GM12878 (cell line): Measurements from ENCODE around the gene CHRM5. TPM values are rescaled to one million over a fixed set of nuclear protein-coding genes. Genes with fewer than 3 reads are reported as not detected.

ENCODE experiments used
- ATAC-seq: fragments of 200-7000 bp; cut with Tn5 transposase; 3 replicates; pipeline ENCODE4 v1.9.1; 2020; ENCODE audit warnings: mild to moderate bottlenecking, moderate library complexity
- BruUV-seq: library from RNA; stranded (reverse); fragments of 400-500 nt; replicated peaks from 2 replicates; lab custom pipeline; 2021; lab: Mats Ljungman, UMichigan
- CTCF ChIA-PET: fragments of 300-600 bp; sonication (Branson Sonifier 250); formaldehyde crosslinking; extraction: SDS; loops from one replicate; lab custom pipeline; 2021; ENCODE audit warnings: inconsistent platforms; lab: Yijun Ruan, JAX
- POLR2A ChIA-PET: fragments of 350-600 bp; formaldehyde crosslinking; extraction: SDS; loops from one replicate; lab custom pipeline; 2021; ENCODE audit warnings: inconsistent platforms; lab: Charles Lee
- RAD21 ChIA-PET: fragments of 300-600 bp; sonication (Branson Sonifier 250); formaldehyde crosslinking; loops from one replicate; lab custom pipeline; 2023; ENCODE audit warnings: antibody characterized with exemption; ENCODE audit not compliant: unreplicated experiment; lab: Charles Lee
- SMC1A ChIA-PET: fragments of 300-600 bp; sonication (Branson Sonifier 250); formaldehyde crosslinking; loops from one replicate; lab custom pipeline; 2023; ENCODE audit not compliant: unreplicated experiment, uncharacterized antibody; lab: Charles Lee
- DNase-seq: peaks from one replicate; pipeline ENCODE4 v3.0.0-alpha.2; 2011; ENCODE audit warnings: low read depth, low spot score
- FAIRE-seq: peaks from 3 replicates; lab custom pipeline; 2011; peaks lifted over from hg19 to GRCh38; lab: Jason Lieb, UNC
- H2AFZ ChIP-seq: 2 replicates; pipeline ENCODE4 v1.6.0; 2011; ENCODE audit warnings: low read depth, low read length, control low read depth; ENCODE audit not compliant: control insufficient read depth
- H3K27ac ChIP-seq: 2 replicates; pipeline ENCODE4 v1.5.1; 2011; ENCODE audit warnings: control low read depth; ENCODE audit not compliant: control insufficient read depth, insufficient read depth
- H3K27me3 ChIP-seq, 2 experiments: replicated peaks in 1 of 2; 2 replicates each; pipeline versions ENCODE4 v1.6.0 to v1.6.1; 2011; ENCODE audit warnings: low read length in 1 of 2; ENCODE audit not compliant: control insufficient read depth in 2 of 2, insufficient read depth in 2 of 2
- H3K36me3 ChIP-seq, 2 experiments: 2 replicates each; pipeline ENCODE4 v1.5.1; 2011; ENCODE audit warnings: low read length in 1 of 2; ENCODE audit not compliant: control insufficient read depth in 2 of 2, insufficient read depth in 2 of 2
- H3K4me1 ChIP-seq: 2 replicates; pipeline ENCODE4 v1.6.1; 2011; ENCODE audit warnings: mild to moderate bottlenecking, low read length, moderate library complexity, mixed read lengths; ENCODE audit not compliant: control insufficient read depth, insufficient read depth
- H3K4me2 ChIP-seq: 2 replicates; pipeline ENCODE4 v1.6.0; 2011; ENCODE audit warnings: control low read depth; ENCODE audit not compliant: control insufficient read depth, insufficient read depth
- H3K4me3 ChIP-seq: fragments of 200-600 bp; sonication (generic); 2 replicates; pipeline ENCODE4 v1.5.1; 2016
- H3K79me2 ChIP-seq: 2 replicates; pipeline ENCODE4 v1.6.0; 2011; ENCODE audit warnings: low read length; ENCODE audit not compliant: control insufficient read depth, insufficient read depth
- H3K9ac ChIP-seq: 2 replicates; pipeline ENCODE4 v1.8.0; 2011; ENCODE audit warnings: low read length, control low read depth, mixed read lengths; ENCODE audit not compliant: control insufficient read depth, insufficient read depth
- H3K9me3 ChIP-seq: replicated peaks from 3 replicates; pipeline ENCODE4 v1.5.1; 2011; ENCODE audit warnings: mild to moderate bottlenecking, low read length; ENCODE audit not compliant: control insufficient read depth, insufficient read depth
- H4K20me1 ChIP-seq: 2 replicates; pipeline ENCODE4 v1.6.0; 2011; ENCODE audit not compliant: control insufficient read depth, insufficient read depth
- BACH1 ChIP-seq: fragments of 450-650 bp; IDR thresholded peaks from 2 replicates; pipeline ENCODE4 v1.6.1; 2017; ENCODE audit warnings: mild to moderate bottlenecking, borderline replicate concordance
- HDAC2 ChIP-seq: fragments of 200-600 bp; sonication (generic); IDR thresholded peaks from 2 replicates; pipeline ENCODE4 v1.6.1; 2017
- MXI1 ChIP-seq: fragments of 150-350 bp; IDR thresholded peaks from 2 replicates; pipeline ENCODE4 v1.6.1; 2011; ENCODE audit warnings: low read depth, mild to moderate bottlenecking, inconsistent platforms, low read length, improper control_type of control experiment
- PAX5 ChIP-seq: IDR thresholded peaks from 2 replicates; pipeline ENCODE4 v1.6.1; 2011; ENCODE audit warnings: low read depth, low read length, borderline replicate concordance
- POU2F2 ChIP-seq: IDR thresholded peaks from 3 replicates; pipeline ENCODE4 v1.6.1; 2011; ENCODE audit warnings: low read depth, mild to moderate bottlenecking, low read length, borderline replicate concordance
- RBBP5 ChIP-seq: fragments of 200-600 bp; sonication (generic); conservative IDR thresholded peaks from 2 replicates; pipeline ENCODE4 v1.6.1; 2016
- RFX5 ChIP-seq: IDR thresholded peaks from 2 replicates; pipeline ENCODE4 v1.6.1; 2011; ENCODE audit warnings: low read depth, low read length, improper control_type of control experiment
- SREBF1 ChIP-seq: IDR thresholded peaks from 2 replicates; pipeline ENCODE4 v1.6.1; 2012; ENCODE audit warnings: mild to moderate bottlenecking, low read length
- SUZ12 ChIP-seq: fragments of 200-600 bp; sonication (generic); IDR thresholded peaks from one replicate; pipeline ENCODE4 v1.6.1; 2018; ENCODE audit warnings: antibody characterized with exemption, mild to moderate bottlenecking; ENCODE audit not compliant: unreplicated experiment
- TBL1XR1 ChIP-seq: IDR thresholded peaks from 2 replicates; pipeline ENCODE4 v1.6.1; 2012; ENCODE audit warnings: low read depth, low read length, improper control_type of control experiment
- TCF7 ChIP-seq: IDR thresholded peaks from 2 replicates; pipeline ENCODE4 v1.6.1; 2014; ENCODE audit warnings: antibody characterized with exemption, borderline replicate concordance
- WRNIP1 ChIP-seq: IDR thresholded peaks from 2 replicates; pipeline ENCODE4 v1.6.1; 2011; ENCODE audit warnings: low read depth, low read length, improper control_type of control experiment, borderline replicate concordance
- ZSCAN29 ChIP-seq: fragments of 450-650 bp; IDR thresholded peaks from 2 replicates; pipeline ENCODE4 v1.6.1; 2017; ENCODE audit warnings: mild to moderate bottlenecking, moderate library complexity
- WGBS: methylation state at CpG from one replicate; pipeline ENCODE4 v1.1.6; 2016; ENCODE audit warnings: low lambda C conversion rate; ENCODE audit not compliant: insufficient replicate concordance, insufficient coverage; ENCODE audit errors: missing lambda C conversion rate; 5-methylcytosine and 5-hydroxymethylcytosine counted together
- in situ Hi-C: fragments of 300-500 bp; cut with MboI; formaldehyde crosslinking; loops from 9 replicates; pipeline ENCODE4 v1.14.3; 2018; ENCODE audit warnings: mixed read lengths
- intact Hi-C: fragments of 100-400 bp; cut with micrococcal nuclease; formaldehyde crosslinking; loops from one replicate; pipeline ENCODE4 v1.14.2; 2022; ENCODE audit not compliant: unreplicated experiment
- polyA plus RNA-seq, 11 experiments: library from polyadenylated mRNA; depleted of rRNA in 4 of 11; unstranded in 6 of 11; stranded (reverse) in 5 of 11; fragments of >200 nt; fragmentation: Nextera tagmentation in 4 of 11; fragmentation: Illumina TruSeq in 1 of 11; extraction: Ambion mirVana in 4 of 11; extraction: Trizol in 1 of 11; gene quantifications; 1 replicate in 1 of 11; 2 replicates in 10 of 11; pipeline versions ENCODE4 v1.2.1 to v1.2.3, GENCODE V29; 2011 to 2016; ENCODE audit warnings: inconsistent platforms in 2 of 11, missing spikeins in 2 of 11, low read depth in 1 of 11
- total RNA-seq, 4 experiments: library from RNA; depleted of rRNA in 3 of 4; stranded (reverse); fragments of >200 nt in 3 of 4; fragmentation: Illumina TruSeq in 1 of 4; extraction: Trizol in 1 of 4; gene quantifications; 2 replicates each; pipeline versions ENCODE4 v1.2.1 to v1.2.3, GENCODE V29; 2013 to 2021
- TF ChIP-seq, protein P1 (sequence below): IDR thresholded peaks from 2 replicates; pipeline ENCODE4 v1.6.1; 2012; ENCODE audit warnings: low read depth, low read length, improper control_type of control experiment
- TF ChIP-seq, protein P2 (sequence below): fragments of 450-650 bp; IDR thresholded peaks from 2 replicates; pipeline ENCODE4 v1.6.1; 2016; ENCODE audit warnings: mild to moderate bottlenecking
- TF ChIP-seq, protein P3 (sequence below): IDR thresholded peaks from 2 replicates; pipeline ENCODE4 v1.6.1; 2012; ENCODE audit warnings: low read depth, low read length, improper control_type of control experiment
- TF ChIP-seq, protein P4 (sequence below): fragments of 450-650 bp; formaldehyde crosslinking; IDR thresholded peaks from 2 replicates; pipeline ENCODE4 v1.4.0; 2020; ENCODE audit warnings: mild to moderate bottlenecking, moderate library complexity
- TF ChIP-seq, protein P5 (sequence below): fragments of 450-650 bp; conservative IDR thresholded peaks from 2 replicates; pipeline ENCODE4 v1.6.1; 2017; ENCODE audit warnings: mild to moderate bottlenecking, moderate library complexity

CHRM5 gene
- total and polyA plus RNA-seq, 10 of the 15 experiments (the other 5 are each of a cell fraction or from before 2014, with no cell fraction given) = 0.01 to 0.10 (median 0.04) TPM; not detected in 6

DNA sequence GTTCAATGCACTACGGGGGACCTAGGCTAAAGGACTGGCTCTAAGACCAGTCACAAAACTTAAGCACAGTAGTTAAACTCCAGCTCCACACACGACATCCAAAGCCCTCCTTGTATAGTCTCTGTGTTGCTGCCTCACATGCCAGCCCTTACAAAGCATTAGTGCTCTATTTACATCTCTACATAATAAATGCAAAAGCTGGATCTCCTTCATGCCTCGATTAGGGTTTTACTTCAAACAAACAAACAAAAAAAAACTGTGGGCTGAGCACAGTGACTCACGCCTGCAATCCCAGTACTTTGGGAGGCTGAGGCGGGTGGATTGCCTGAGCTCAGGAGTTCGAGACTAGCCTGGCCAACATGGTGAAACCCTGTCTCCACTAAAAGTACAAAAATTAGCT is 143.2 kb downstream of the CHRM5 start:
- no peak for ATAC-seq
- DNase-seq = no peak
- in situ Hi-C loops (no loop called here), intact Hi-C loops (no loop called here)
- no peaks in the 10 kb centered on the region for H3K36me3 ChIP-seq
- no peaks in the 10 kb centered on the region for H3K27me3 ChIP-seq
- BruUV-seq = no TSS peak
- SMC1A ChIA-PET = interaction anchor here (1.2 to 4.2 kb wide), 2 partner anchors 9 to 98 kb away, joined by 3 to 65 read pairs; partner anchors contain the start of gene KATNBL1
- H2AFZ ChIP-seq = no peak overlapping the region
- H3K27ac ChIP-seq = no peak overlapping the region
- H4K20me1 ChIP-seq = no peaks in the 10 kb centered on the region
- H3K79me2 ChIP-seq = no peaks in the 10 kb centered on the region
- RAD21 ChIA-PET = interaction anchor here (6.9 kb wide), 1 partner anchor 98 kb away, joined by 71 read pairs; the partner anchor contains the start of gene KATNBL1
- no peak overlapping the region for H3K9ac ChIP-seq
- CTCF ChIA-PET = interaction anchor here (0.7 to 6.8 kb wide), 5 partner anchors 12 to 476 kb away, joined by 3 to 136 read pairs (median 9); partner anchors contain the start of gene KATNBL1
- WGBS = 56% methylated on average over 6 of the region's 6 CpGs
- no peaks in the 10 kb centered on the region for H3K9me3 ChIP-seq
- H3K4me2 ChIP-seq = no peak overlapping the region
- no peaks in the 10 kb centered on the region for H3K4me1 ChIP-seq
- POLR2A ChIA-PET = no interaction called here
- no peak overlapping the region for H3K4me3 ChIP-seq
- no peak for FAIRE-seq
- no peak for TF ChIP-seq MXI1
- TF ChIP-seq SREBF1 = no peak
- TF ChIP-seq, protein P1, sequence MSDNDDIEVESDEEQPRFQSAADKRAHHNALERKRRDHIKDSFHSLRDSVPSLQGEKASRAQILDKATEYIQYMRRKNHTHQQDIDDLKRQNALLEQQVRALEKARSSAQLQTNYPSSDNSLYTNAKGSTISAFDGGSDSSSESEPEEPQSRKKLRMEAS = no peak
- TF ChIP-seq BACH1 = no peak
- TF ChIP-seq, protein P2, sequence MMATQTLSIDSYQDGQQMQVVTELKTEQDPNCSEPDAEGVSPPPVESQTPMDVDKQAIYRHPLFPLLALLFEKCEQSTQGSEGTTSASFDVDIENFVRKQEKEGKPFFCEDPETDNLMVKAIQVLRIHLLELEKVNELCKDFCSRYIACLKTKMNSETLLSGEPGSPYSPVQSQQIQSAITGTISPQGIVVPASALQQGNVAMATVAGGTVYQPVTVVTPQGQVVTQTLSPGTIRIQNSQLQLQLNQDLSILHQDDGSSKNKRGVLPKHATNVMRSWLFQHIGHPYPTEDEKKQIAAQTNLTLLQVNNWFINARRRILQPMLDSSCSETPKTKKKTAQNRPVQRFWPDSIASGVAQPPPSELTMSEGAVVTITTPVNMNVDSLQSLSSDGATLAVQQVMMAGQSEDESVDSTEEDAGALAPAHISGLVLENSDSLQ = no peak
- TF ChIP-seq HDAC2 = no peak
- TF ChIP-seq, protein P3, sequence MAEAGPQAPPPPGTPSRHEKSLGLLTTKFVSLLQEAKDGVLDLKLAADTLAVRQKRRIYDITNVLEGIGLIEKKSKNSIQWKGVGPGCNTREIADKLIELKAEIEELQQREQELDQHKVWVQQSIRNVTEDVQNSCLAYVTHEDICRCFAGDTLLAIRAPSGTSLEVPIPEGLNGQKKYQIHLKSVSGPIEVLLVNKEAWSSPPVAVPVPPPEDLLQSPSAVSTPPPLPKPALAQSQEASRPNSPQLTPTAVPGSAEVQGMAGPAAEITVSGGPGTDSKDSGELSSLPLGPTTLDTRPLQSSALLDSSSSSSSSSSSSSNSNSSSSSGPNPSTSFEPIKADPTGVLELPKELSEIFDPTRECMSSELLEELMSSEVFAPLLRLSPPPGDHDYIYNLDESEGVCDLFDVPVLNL = no peak
- no peak for TF ChIP-seq RFX5
- TF ChIP-seq, protein P4, sequence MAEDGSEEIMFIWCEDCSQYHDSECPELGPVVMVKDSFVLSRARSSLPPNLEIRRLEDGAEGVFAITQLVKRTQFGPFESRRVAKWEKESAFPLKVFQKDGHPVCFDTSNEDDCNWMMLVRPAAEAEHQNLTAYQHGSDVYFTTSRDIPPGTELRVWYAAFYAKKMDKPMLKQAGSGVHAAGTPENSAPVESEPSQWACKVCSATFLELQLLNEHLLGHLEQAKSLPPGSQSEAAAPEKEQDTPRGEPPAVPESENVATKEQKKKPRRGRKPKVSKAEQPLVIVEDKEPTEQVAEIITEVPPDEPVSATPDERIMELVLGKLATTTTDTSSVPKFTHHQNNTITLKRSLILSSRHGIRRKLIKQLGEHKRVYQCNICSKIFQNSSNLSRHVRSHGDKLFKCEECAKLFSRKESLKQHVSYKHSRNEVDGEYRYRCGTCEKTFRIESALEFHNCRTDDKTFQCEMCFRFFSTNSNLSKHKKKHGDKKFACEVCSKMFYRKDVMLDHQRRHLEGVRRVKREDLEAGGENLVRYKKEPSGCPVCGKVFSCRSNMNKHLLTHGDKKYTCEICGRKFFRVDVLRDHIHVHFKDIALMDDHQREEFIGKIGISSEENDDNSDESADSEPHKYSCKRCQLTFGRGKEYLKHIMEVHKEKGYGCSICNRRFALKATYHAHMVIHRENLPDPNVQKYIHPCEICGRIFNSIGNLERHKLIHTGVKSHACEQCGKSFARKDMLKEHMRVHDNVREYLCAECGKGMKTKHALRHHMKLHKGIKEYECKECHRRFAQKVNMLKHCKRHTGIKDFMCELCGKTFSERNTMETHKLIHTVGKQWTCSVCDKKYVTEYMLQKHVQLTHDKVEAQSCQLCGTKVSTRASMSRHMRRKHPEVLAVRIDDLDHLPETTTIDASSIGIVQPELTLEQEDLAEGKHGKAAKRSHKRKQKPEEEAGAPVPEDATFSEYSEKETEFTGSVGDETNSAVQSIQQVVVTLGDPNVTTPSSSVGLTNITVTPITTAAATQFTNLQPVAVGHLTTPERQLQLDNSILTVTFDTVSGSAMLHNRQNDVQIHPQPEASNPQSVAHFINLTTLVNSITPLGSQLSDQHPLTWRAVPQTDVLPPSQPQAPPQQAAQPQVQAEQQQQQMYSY (CRISPR knock-in tag) = no peak
- TF ChIP-seq TBL1XR1 = no peak
- no peak for TF ChIP-seq ZSCAN29
- TF ChIP-seq WRNIP1 = no peak
- TF ChIP-seq, protein P5, sequence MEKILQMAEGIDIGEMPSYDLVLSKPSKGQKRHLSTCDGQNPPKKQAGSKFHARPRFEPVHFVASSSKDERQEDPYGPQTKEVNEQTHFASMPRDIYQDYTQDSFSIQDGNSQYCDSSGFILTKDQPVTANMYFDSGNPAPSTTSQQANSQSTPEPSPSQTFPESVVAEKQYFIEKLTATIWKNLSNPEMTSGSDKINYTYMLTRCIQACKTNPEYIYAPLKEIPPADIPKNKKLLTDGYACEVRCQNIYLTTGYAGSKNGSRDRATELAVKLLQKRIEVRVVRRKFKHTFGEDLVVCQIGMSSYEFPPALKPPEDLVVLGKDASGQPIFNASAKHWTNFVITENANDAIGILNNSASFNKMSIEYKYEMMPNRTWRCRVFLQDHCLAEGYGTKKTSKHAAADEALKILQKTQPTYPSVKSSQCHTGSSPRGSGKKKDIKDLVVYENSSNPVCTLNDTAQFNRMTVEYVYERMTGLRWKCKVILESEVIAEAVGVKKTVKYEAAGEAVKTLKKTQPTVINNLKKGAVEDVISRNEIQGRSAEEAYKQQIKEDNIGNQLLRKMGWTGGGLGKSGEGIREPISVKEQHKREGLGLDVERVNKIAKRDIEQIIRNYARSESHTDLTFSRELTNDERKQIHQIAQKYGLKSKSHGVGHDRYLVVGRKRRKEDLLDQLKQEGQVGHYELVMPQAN = no peak
- TF ChIP-seq TCF7 = no peak
- TF ChIP-seq SUZ12 = no peak
- TF ChIP-seq POU2F2 = no peak
- no peak for TF ChIP-seq PAX5
- no peak for TF ChIP-seq RBBP5
